ENCODE results near the gene IL33.

DNA sequence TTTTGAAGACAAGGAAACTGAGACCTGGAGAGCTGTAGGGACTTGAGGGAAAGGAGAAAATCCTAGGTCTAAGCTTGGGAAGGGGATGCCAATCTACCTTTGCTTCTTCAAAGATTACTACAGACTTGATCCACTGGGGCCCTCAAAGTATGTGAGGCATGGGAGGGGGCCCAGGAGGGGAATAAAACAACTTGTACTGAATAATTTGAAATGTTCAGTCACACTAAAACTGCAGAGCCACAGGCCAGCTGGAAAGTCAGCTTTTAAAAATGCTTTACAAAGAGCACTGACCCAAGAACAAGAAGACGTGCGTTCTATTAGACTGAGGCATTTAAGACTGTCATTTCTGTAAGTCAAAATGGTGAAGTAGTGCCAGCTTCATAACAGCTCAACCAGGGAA is 13.6 kb downstream of the IL33 start:
- no peak for TF ChIP-seq SAP30 (IDR thresholded peaks at IDR 0.05; ENCODE audit: insufficient read depth, insufficient replicate concordance, low read length)
- no peak for TF ChIP-seq BACH1 (IDR thresholded peaks at IDR 0.05; ENCODE audit: low read length)
- TF ChIP-seq EP300 (IDR thresholded peaks at IDR 0.05; ENCODE audit: borderline replicate concordance in 1 of 2, low read depth in 2 of 2, low read length in 2 of 2): no peak
- TF ChIP-seq, protein P1, sequence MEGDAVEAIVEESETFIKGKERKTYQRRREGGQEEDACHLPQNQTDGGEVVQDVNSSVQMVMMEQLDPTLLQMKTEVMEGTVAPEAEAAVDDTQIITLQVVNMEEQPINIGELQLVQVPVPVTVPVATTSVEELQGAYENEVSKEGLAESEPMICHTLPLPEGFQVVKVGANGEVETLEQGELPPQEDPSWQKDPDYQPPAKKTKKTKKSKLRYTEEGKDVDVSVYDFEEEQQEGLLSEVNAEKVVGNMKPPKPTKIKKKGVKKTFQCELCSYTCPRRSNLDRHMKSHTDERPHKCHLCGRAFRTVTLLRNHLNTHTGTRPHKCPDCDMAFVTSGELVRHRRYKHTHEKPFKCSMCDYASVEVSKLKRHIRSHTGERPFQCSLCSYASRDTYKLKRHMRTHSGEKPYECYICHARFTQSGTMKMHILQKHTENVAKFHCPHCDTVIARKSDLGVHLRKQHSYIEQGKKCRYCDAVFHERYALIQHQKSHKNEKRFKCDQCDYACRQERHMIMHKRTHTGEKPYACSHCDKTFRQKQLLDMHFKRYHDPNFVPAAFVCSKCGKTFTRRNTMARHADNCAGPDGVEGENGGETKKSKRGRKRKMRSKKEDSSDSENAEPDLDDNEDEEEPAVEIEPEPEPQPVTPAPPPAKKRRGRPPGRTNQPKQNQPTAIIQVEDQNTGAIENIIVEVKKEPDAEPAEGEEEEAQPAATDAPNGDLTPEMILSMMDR (IDR thresholded peaks at IDR 0.05; ENCODE audit: control extremely low read depth in 1 of 3, insufficient read depth in 1 of 3, low read depth in 1 of 3, low read length in 3 of 3): no peak
- TF ChIP-seq POLR2A (IDR thresholded peaks at IDR 0.05; ENCODE audit: control extremely low read depth in 1 of 2, low read depth in 2 of 2, low read length in 2 of 2): no peak
